HUES64 (cell line): ENCODE data around the gene CCZ1B.
"Not testable (repeated sequence)": the region's sequence is repeated elsewhere in the genome, so short reads cannot be mapped to it uniquely, and the experiment has no call there.

Source experiments
- H3K27ac ChIP-seq: 2 replicates; pipeline ENCODE4 v1.7.0; 2013; ENCODE audit warnings: low read depth, low read length, inconsistent platforms
- H3K27me3 ChIP-seq: 2 replicates; pipeline ENCODE4 v1.6.1; 2013; ENCODE audit warnings: mild to moderate bottlenecking, low read length; ENCODE audit not compliant: insufficient read depth
- H3K36me3 ChIP-seq: 2 replicates; pipeline ENCODE4 v1.6.1; 2013; ENCODE audit warnings: mild to moderate bottlenecking, low read length; ENCODE audit not compliant: insufficient read depth
- H3K4me1 ChIP-seq: 2 replicates; pipeline ENCODE4 v1.6.1; 2013; ENCODE audit warnings: mild to moderate bottlenecking, low read length, moderate library complexity; ENCODE audit not compliant: insufficient read depth
- H3K4me3 ChIP-seq: 2 replicates; pipeline ENCODE4 v1.5.1; 2013; ENCODE audit warnings: mild to moderate bottlenecking, low read length, moderate library complexity
- H3K9ac ChIP-seq: 2 replicates; pipeline ENCODE4 v1.6.1; 2013; ENCODE audit warnings: mild to moderate bottlenecking, low read depth, low read length
- H3K9me3 ChIP-seq: 2 replicates; pipeline ENCODE4 v1.6.1; 2013; ENCODE audit warnings: low read depth, low read length; ENCODE audit not compliant: insufficient read depth
- WGBS: fragments of 150-250, 120-280 bp; methylation state at CpG from one replicate; pipeline ENCODE4 v1.1.7; 2013; ENCODE audit warnings: missing lambda C conversion rate; 5-methylcytosine and 5-hydroxymethylcytosine counted together

The CCZ1B gene

GRCh38 chr7:6792113-6792872 is 33.8 kb downstream of the CCZ1B start:
- WGBS = 92% methylated on average over 8 of the region's 15 CpGs

DNA sequence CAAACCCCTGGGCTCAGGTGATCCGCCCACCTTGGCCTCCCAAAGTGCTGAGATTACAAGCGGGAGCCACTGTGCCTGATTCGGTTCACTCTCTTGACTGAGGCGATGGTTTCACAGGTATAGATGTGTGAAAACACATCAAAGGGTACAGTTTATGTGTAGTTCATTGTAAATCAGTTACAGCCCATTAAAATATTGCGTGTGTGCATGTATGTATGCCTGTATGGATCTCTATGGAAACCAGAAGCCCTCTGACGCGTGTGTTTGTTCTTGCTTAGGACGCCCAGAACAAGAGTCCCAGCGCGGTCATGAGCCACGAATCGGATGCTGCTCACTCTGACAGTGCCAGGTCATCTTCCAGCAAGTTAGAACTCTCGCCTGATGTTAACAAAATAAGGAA is 36.7 kb downstream of the CCZ1B start:
- no CpG with 5 or more reads among the region's 13 CpGs for WGBS
- not testable (repeated sequence) for H3K9me3 ChIP-seq, H3K36me3 ChIP-seq

More at GRCh38 chr7:6792113-6792872, 33.8 kb downstream of the CCZ1B start:
- H3K9me3 ChIP-seq, H3K27me3 ChIP-seq, H3K9ac ChIP-seq, H3K36me3 ChIP-seq, H3K4me3 ChIP-seq, H3K27ac ChIP-seq, H3K4me1 ChIP-seq: not testable (repeated sequence)

DNA sequence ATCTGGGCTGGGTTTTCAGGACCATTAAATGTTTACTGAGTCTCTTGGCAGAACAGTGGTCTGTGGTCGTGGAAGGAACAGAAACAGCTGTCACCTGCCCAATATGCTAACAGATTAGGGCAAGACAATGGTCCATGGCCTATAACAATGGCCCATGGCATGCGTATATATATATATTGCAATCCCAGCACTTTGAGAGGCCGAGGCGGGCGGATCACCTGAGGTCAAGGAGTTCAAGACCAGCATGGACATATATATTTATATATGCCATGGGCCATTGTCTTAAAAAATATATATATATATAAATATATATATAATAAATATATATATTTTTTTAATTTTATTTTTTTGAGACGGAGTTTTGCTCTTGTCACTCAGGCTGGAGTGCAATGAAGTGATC is 44.5 kb downstream of the CCZ1B start:
- not testable (repeated sequence) for H3K9me3 ChIP-seq, H3K27ac ChIP-seq, H3K36me3 ChIP-seq, H3K4me1 ChIP-seq, H3K4me3 ChIP-seq, H3K9ac ChIP-seq, H3K27me3 ChIP-seq
- WGBS = 80% methylated on average over 2 of the region's 6 CpGs

More for the DNA sequence above, 36.7 kb downstream of the CCZ1B start:
- not testable (repeated sequence) for H3K4me3 ChIP-seq, H3K27ac ChIP-seq, H3K27me3 ChIP-seq, H3K4me1 ChIP-seq, H3K9ac ChIP-seq

DNA sequence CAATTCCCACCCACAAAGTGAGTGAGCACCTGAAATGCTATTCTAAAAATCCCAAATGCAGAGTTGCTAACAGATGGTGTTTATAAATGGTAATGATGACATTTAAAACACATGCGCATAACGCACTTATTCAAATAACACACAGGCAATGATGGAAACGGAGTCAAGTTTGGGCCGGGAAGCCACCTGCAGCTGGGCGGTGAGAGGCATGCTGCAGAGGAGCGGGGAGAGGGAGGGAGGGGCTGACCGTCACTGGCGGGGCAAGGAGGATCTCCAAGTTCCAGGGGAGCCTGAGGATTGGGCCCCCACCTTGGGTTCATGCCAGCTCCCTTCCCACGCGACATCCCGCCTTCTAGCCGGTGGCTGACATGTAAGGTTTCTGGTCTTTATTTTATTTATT is 64.9 kb downstream of the CCZ1B start:
- H3K9ac ChIP-seq, H3K27me3 ChIP-seq, H3K27ac ChIP-seq, H3K9me3 ChIP-seq, H3K4me3 ChIP-seq, H3K4me1 ChIP-seq, H3K36me3 ChIP-seq: not testable (repeated sequence)
- no CpG with 5 or more reads among the region's 12 CpGs for WGBS

GRCh38 chr7:6753964-6754363 is 72.1 kb downstream of the CCZ1B start, which contains the start of gene RSPH10B2:
RSPH10B2 (plus strand) TSS chr7:6754103; CDS start chr7:6757678, 3,575 bp downstream.
- H3K4me3 ChIP-seq = peak within 1 kb of the TSS; percentile 45
- H3K27ac ChIP-seq, H3K27me3 ChIP-seq, H3K4me1 ChIP-seq, H3K9me3 ChIP-seq, H3K36me3 ChIP-seq, H3K9ac ChIP-seq: not testable (repeated sequence)
- WGBS = 0% methylated on average over 17 of the region's 38 CpGs

GRCh38 chr7:6750173-6750572 is 75.9 kb downstream of the CCZ1B start:
- H3K27ac ChIP-seq, H3K27me3 ChIP-seq, H3K36me3 ChIP-seq, H3K4me1 ChIP-seq, H3K9ac ChIP-seq, H3K9me3 ChIP-seq, H3K4me3 ChIP-seq: not testable (repeated sequence)
- whole genome bisulfite sequencing = 91% methylated on average over 3 of the region's 6 CpGs

GRCh38 chr7:6749335-6749734 is 76.7 kb downstream of the CCZ1B start:
- H3K9ac ChIP-seq, H3K4me3 ChIP-seq, H3K9me3 ChIP-seq, H3K4me1 ChIP-seq, H3K36me3 ChIP-seq, H3K27ac ChIP-seq, H3K27me3 ChIP-seq: not testable (repeated sequence)
- WGBS = 96% methylated on average over 6 of the region's 12 CpGs
